Measurements from ENCODE around the gene CCDC88C.

The CCDC88C gene

DNA sequence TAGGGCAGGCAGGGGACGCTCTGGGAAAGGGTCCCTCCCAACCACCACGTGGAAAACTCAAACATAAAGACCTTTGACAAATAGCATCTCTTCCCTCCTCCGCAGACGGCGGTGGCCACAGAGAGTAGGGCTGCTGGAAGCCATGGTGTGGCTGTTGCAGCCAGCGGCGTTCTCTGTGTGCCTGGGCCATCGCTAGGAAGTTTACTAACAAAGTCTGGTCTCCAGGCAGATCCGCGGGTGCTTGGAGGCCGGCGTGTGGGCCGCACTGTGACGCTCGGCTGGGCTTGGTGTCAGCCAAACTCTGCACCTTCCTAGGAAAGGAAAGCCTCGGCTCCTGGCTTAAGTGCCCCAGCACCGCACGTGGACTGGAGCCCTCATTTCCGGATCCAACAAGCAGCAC, 65.6 kb downstream of the CCDC88C start:
- Mint-ChIP-seq H3K4me1 (ENCODE audit: low read depth) (peaks cover 86% of the 10 kb centered on the region), H3K4me3 (peak overlapping the region; percentile 84), H3K36me3 (ENCODE audit: low read depth) (peaks cover 55% of the 10 kb centered on the region), H3K27me3 (ENCODE audit: low read depth) (no peaks in the 10 kb centered on the region), H3K27ac (peak overlapping the region; percentile 94), H3K9me3 (no peaks in the 10 kb centered on the region)
- DNase-seq (ENCODE audit: low spot score), result no peak

DNA sequence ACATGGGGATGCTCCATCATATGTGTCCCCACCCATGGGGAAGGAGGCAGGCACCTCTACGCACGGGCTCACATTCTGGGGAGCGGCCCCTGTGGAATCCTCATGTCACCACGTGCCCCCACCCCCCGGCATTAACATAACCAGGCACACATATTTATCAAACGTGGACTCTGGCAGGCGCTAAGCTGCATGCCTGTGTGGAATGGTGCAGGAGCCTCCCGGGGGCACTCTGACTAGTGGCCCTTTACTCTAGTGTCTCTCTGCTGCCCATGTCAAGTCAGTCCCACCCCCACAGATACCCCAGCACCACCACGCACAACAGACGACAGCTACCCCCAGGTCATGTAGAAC, 66.1 kb downstream of the CCDC88C start:
- Mint-ChIP-seq H3K27me3 (ENCODE audit: low read depth) (no peaks in the 10 kb centered on the region), H3K9me3 (no peaks in the 10 kb centered on the region), H3K27ac (peak overlapping the region; percentile 94), H3K4me3 (peak overlapping the region; percentile 84), H3K36me3 (ENCODE audit: low read depth) (peaks cover 58% of the 10 kb centered on the region), H3K4me1 (ENCODE audit: low read depth) (peaks cover 84% of the 10 kb centered on the region)
- no peak for DNase-seq (ENCODE audit: low spot score)

DNA sequence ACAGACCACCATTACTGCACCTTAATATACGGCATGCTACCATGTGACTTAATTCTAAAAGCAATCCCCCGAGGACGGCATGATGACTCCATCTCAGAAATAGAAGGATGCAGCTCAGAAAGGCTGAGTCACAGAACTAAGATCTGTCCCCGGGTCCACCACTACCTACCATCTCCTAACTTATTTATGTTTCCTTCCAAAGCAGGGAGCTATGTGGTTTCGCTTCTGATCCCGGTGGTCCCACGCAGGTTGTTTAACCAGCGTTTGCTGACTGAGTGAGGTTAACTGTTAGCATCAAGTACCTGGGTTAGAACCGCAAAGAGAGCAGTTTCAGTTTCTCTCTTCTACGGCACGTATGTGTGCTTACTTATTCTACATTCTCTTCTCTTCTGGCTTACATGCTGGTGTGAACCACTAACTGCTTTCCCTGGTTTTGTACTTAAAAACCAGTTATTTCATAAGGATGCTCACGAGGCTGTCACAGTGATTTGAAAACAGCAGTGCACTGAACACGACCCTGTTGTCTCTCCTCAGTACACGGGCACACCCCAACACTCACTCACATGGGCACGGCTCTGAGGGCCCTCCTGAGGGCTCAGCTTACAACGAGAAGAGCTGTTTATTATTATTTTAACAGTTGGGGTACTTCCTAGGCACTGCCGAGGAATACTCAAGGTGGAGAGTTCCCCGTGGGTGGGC, 66.7 kb downstream of the CCDC88C start:
- DNase-seq (ENCODE audit: low spot score), result peak; percentile 83
- Mint-ChIP-seq H3K4me1 (ENCODE audit: low read depth) (peaks cover 82% of the 10 kb centered on the region), H3K27ac (peak overlapping the region; percentile 94), H3K4me3 (peak overlapping the region; percentile 84), H3K27me3 (ENCODE audit: low read depth) (no peaks in the 10 kb centered on the region), H3K9me3 (no peaks in the 10 kb centered on the region), H3K36me3 (ENCODE audit: low read depth) (peaks cover 57% of the 10 kb centered on the region)

DNA sequence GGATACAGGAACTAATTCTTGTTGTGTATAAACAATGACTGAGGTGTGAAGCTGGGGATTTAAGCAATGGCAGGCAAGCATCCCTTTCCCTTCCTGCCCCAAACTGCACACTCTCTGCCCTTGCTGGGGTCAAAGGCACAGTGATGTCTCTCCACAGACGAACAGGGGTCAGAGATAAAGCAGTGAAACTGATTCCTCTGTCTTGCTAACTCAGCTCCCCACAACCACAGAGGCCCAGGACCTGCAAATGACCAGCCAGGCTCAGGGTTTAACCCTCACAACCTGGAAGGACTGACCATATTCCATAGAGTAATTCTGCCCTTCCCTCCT, 67.2 kb downstream of the CCDC88C start:
- peak overlapping the region; percentile 84 for H3K4me3 Mint-ChIP-seq
- H3K9me3 Mint-ChIP-seq, result no peaks in the 10 kb centered on the region
- no peaks in the 10 kb centered on the region for H3K27me3 Mint-ChIP-seq (ENCODE audit: low read depth)
- peaks cover 55% of the 10 kb centered on the region for H3K36me3 Mint-ChIP-seq (ENCODE audit: low read depth)
- H3K4me1 Mint-ChIP-seq (ENCODE audit: low read depth), result peaks cover 80% of the 10 kb centered on the region
- H3K27ac Mint-ChIP-seq, result peak overlapping the region; percentile 94
- DNase-seq (ENCODE audit: low spot score), result no peak

DNA sequence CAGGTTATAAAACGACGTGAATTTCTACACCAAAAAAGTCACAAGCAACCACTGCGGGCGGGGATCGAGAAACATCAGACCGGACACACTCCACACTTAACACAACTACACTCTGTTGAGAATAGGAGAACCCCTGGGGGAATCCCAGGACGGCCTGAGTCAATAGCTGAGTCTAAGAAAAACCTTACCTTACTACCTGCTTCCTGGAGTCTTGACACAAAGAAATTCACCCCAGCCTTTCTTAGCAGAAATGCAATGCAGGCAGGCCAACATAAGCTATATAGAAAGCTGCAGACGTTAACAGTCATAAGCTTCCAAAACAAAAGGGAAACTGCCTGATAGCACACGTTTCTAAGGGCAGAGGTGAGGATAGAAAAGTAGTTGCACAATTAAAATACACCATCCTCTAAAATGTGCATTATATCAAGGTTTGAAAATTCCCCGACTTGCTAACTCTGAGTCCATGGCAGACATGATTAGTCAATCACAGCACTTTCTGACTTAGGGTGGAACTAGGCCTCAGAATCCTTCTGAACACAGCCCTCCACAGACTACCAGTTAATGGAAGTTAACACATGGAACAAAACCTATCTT, 68.0 kb downstream of the CCDC88C start:
- H3K36me3 Mint-ChIP-seq (ENCODE audit: low read depth), result peaks cover 52% of the 10 kb centered on the region
- DNase-seq (ENCODE audit: low spot score), result peak; percentile 80

DNA sequence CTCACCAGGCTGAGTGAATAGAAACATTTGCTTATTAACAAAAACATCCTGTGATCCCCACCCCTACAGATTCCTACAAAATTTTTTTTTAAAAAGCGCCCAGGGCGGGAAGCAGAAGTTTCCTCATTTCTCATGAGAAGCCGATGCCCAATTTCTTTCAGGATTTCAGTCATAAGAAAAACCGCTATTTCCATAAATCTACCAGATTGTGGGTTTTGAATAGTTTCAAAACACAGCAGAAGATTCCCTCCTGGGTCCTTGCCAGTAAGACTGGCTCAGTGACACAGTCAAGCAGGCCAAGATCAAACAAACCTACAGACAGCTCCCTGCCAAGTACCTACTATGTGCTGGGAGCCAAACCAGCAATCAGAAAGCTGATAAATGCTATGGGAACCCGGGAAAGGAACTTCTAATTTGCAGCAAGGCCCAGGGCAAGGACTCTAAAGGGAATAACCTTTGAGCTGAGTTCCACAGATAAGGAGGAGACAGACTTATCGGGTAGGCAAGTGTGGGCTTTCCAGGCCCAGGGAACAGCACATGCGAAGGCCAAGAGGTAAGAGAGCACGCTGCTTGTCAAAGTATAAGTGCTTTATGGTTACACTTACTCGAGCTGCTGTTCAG, 68.7 kb downstream of the CCDC88C start:
- DNase-seq (ENCODE audit: low spot score), result no peak
- Mint-ChIP-seq H3K9me3 (no peaks in the 10 kb centered on the region), H3K27ac (peak overlapping the region; percentile 94), H3K36me3 (ENCODE audit: low read depth) (peaks cover 50% of the 10 kb centered on the region), H3K27me3 (ENCODE audit: low read depth) (no peaks in the 10 kb centered on the region), H3K4me3 (peak overlapping the region; percentile 84), H3K4me1 (ENCODE audit: low read depth) (peaks cover 71% of the 10 kb centered on the region)

More for the DNA sequence above, 68.0 kb downstream of the CCDC88C start:
- peak overlapping the region; percentile 84 for H3K4me3 Mint-ChIP-seq
- H3K27ac Mint-ChIP-seq, result peak overlapping the region; percentile 94
- no peaks in the 10 kb centered on the region for H3K9me3 Mint-ChIP-seq
- H3K27me3 Mint-ChIP-seq (ENCODE audit: low read depth), result no peaks in the 10 kb centered on the region
- peaks cover 74% of the 10 kb centered on the region for H3K4me1 Mint-ChIP-seq (ENCODE audit: low read depth)

DNA sequence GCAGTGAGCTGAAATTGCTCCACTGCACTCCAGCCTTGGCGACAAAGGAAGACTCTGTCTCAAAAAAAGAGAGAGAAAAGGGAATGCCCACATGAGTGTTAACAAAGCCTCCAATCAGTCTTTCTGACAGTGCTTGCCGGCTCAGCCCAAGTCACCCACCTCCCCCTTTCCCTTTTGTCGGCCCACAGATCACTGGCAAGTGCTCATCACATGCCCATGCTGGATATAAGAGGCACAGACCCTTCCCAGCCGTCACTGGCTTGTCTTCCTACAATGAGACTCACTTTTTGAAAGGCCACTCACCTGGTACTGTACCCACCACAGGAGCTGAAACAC, 70.8 kb downstream of the CCDC88C start:
- H3K36me3 Mint-ChIP-seq (ENCODE audit: low read depth), result peaks cover 51% of the 10 kb centered on the region
- H3K4me1 Mint-ChIP-seq (ENCODE audit: low read depth), result peaks cover 56% of the 10 kb centered on the region
- no peak overlapping the region for H3K4me3 Mint-ChIP-seq
- no peak for DNase-seq (ENCODE audit: low spot score)
- H3K9me3 Mint-ChIP-seq, result no peaks in the 10 kb centered on the region
- no peaks in the 10 kb centered on the region for H3K27me3 Mint-ChIP-seq (ENCODE audit: low read depth)
- H3K27ac Mint-ChIP-seq, result no peak overlapping the region

DNA sequence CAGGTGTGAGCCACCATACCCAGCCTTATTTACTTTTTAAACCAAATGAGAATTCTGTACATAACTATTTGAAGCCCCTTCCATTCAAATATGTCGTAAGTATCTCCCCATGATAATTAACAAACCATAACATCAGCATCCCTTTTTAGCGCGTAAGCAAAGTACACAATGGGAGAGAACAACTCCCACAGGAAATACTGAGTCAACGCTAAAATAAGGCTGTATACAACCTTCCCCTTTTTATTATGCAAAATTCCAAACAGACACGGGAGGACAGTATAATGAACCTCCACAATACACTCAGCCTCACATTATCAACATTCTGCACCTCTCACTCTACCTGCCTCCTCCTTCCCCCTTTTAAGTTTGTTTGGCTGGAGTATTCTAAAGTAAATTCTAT, 73.5 kb downstream of the CCDC88C start:
- Mint-ChIP-seq H3K4me1 (ENCODE audit: low read depth) (peaks cover 30% of the 10 kb centered on the region), H3K9me3 (no peaks in the 10 kb centered on the region), H3K4me3 (no peak overlapping the region), H3K27ac (peak overlapping the region; percentile 62), H3K36me3 (ENCODE audit: low read depth) (peaks cover 62% of the 10 kb centered on the region), H3K27me3 (ENCODE audit: low read depth) (no peaks in the 10 kb centered on the region)
- no peak for DNase-seq (ENCODE audit: low spot score)

DNA sequence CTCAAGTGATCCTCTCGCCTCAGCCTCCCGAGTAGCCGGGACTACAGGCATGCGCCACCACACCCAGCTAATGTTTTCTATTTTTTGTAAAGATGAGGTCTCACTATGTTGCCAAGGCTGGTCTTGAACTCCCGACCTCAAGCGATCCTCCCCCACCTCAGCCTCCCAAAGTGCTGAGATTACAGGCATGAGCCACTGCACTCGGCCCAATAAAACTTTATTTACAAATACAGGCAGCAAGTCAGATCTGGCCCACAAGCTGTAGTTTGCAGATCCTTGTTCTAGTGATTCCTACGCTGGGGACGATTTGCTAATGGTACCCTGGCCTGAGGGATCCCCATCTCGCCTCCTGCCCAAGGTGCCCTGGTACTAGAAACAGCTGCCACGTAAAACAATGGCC, 74.6 kb downstream of the CCDC88C start:
- Mint-ChIP-seq H3K27me3 (ENCODE audit: low read depth) (no peaks in the 10 kb centered on the region), H3K9me3 (no peaks in the 10 kb centered on the region)

DNA sequence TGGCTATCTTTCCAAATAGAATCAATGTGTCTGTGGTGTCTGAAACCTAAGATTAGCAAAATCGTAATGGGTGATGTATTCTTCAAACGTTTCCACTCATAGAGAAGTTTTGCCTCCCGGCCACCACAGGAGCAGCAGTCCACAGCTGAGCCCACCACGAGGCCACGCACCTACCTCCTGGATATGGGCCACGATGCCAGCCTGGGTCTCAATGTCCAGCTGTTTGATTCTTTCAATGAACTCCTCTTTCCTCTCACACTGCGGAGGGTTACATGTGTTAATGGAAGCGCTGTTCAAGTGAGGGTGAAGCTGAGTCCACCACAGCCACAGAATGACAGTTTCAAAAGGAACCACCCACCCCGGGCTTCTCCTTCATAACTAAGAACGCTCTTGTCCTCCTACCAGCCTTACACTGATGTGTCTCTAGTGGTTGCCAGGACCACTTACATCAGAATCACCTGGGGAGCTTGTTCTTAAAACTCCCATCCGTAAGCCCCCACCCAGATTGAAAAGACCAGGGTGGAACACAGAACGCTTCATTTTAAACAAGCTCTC, 75.3 kb downstream of the CCDC88C start:
- no peak overlapping the region for H3K27ac Mint-ChIP-seq
- H3K36me3 Mint-ChIP-seq (ENCODE audit: low read depth), result peaks cover 60% of the 10 kb centered on the region
- H3K4me3 Mint-ChIP-seq, result no peak overlapping the region
- no peak for DNase-seq (ENCODE audit: low spot score)
- H3K4me1 Mint-ChIP-seq (ENCODE audit: low read depth), result peaks cover 21% of the 10 kb centered on the region
- no peaks in the 10 kb centered on the region for H3K27me3 Mint-ChIP-seq (ENCODE audit: low read depth)
- H3K9me3 Mint-ChIP-seq, result no peaks in the 10 kb centered on the region

More for the DNA sequence above, 74.6 kb downstream of the CCDC88C start:
- Mint-ChIP-seq H3K36me3 (ENCODE audit: low read depth) (peaks cover 65% of the 10 kb centered on the region), H3K4me3 (no peak overlapping the region), H3K4me1 (ENCODE audit: low read depth) (peaks cover 21% of the 10 kb centered on the region), H3K27ac (no peak overlapping the region)
- no peak for DNase-seq (ENCODE audit: low spot score)

DNA sequence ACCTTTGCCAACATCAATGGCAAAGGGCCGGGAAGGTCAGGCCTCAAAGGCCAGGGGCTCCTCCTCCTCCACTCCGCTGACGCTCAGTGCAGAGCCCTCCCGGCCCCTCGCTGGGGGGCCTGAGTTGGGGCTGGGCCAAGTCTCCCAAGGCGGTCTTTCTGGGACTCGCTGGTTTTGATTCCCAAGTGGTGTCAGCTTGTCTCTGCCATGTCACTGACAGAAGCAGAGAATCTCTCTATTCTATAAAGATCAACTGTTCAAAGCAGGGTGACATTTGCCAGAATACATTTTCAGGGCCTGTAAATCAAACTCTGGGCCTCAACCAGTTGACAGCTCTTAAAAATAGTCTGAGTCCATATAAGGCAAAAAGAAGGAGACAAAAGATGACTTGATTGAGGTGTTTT, 75.9 kb downstream of the CCDC88C start:
- Mint-ChIP-seq H3K36me3 (ENCODE audit: low read depth) (peaks cover 55% of the 10 kb centered on the region), H3K4me3 (no peak overlapping the region), H3K4me1 (ENCODE audit: low read depth) (peaks cover 15% of the 10 kb centered on the region), H3K27me3 (ENCODE audit: low read depth) (no peaks in the 10 kb centered on the region), H3K9me3 (no peaks in the 10 kb centered on the region), H3K27ac (no peak overlapping the region)
- DNase-seq (ENCODE audit: low spot score), result no peak

DNA sequence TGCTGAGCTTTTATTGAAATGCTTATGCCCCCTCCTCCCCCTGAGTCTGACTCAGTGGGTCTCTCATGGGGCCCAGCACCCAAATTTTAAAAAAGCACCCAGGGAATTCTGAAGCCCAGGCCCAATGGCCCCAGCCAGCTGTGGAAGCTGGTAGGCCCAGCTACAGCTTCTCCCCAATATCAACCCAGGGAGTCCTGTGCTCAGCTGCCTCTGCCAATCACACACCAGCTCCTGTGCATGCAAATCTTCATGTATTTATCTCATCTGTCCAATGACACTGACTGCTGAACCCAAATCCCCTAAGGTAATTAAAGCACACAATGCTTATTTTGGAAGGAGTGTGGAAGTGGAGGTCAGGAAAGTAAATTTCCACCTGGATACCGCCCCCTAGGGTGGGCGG, 76.3 kb downstream of the CCDC88C start:
- Mint-ChIP-seq H3K4me1 (ENCODE audit: low read depth) (peaks cover 15% of the 10 kb centered on the region), H3K27me3 (ENCODE audit: low read depth) (no peaks in the 10 kb centered on the region), H3K9me3 (no peaks in the 10 kb centered on the region), H3K36me3 (ENCODE audit: low read depth) (peaks cover 52% of the 10 kb centered on the region), H3K27ac (peak overlapping the region; percentile 26), H3K4me3 (no peak overlapping the region)
- DNase-seq (ENCODE audit: low spot score), result no peak

DNA sequence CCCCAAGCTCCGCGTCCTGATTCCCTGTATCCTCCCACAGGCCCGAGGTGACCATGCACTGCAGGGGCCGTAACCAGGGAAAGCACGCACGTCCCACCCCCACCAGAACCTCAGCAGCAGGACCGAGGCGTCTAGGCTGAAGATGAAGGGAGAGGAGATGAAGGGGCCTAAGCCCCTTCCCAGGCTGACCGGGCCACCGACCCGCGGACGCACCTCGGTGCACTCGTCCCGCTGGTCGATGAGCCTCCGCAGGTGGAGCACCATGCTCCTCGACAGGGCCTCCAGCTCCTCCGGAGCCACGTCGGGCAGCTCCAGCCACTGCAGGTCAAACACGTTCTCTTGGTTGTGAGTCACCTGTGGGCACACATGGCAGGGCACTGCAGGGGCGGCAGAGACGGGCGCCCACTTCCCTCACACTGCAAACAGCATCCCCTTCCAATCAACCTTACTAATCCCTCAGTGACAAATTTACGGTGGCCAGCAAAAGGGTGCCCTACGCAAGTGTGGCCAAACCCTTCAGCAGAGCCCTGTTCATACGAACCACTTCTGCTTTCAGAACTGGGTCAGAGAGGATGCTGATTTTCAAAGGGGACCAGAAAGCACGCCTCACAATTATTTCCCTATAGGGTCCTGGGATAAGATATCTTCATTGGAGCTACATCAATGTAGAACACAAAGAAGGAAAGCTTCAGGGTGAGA, 77.8 kb downstream of the CCDC88C start:
- Mint-ChIP-seq H3K27me3 (ENCODE audit: low read depth) (no peaks in the 10 kb centered on the region), H3K27ac (no peak overlapping the region), H3K4me1 (ENCODE audit: low read depth) (peaks cover 11% of the 10 kb centered on the region), H3K9me3 (no peaks in the 10 kb centered on the region), H3K4me3 (no peak overlapping the region), H3K36me3 (ENCODE audit: low read depth) (peaks cover 54% of the 10 kb centered on the region)
- DNase-seq (ENCODE audit: low spot score), result no peak

DNA sequence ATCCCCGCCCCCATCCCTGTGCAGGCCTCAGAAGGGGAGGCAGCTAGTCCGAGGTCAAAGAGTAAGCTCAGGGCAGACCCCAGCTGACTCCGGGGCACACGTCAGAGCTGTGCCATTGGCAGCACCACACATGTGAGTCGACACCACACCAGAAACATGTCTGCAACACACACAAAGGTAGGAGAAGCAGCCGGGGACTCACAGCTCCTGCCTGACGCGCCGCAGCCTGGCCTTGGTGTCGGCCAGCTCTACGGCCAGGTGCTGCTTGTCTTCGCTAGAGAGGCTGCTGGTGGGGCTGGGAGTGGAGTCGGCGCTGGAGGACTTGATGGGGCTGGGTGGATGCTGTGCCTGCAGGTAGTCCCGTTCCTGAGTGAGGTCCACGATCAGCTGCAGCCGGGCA, 78.5 kb downstream of the CCDC88C start:
- Mint-ChIP-seq H3K9me3 (no peaks in the 10 kb centered on the region), H3K27me3 (ENCODE audit: low read depth) (no peaks in the 10 kb centered on the region), H3K36me3 (ENCODE audit: low read depth) (peaks cover 52% of the 10 kb centered on the region), H3K4me3 (no peak overlapping the region), H3K4me1 (ENCODE audit: low read depth) (peaks cover 8% of the 10 kb centered on the region), H3K27ac (no peak overlapping the region)
- DNase-seq (ENCODE audit: low spot score), result no peak

All from T-helper 2 cell treated with Interferon-gamma antibody and Interleukin-4, amounts not matched to agents 5 μg/mL and 100 μg/mL, for 36 hours (primary cell).